GM21786 (cell line): ENCODE results near the gene INAVA.
A peak's percentile ranks its signal among the peaks of the same experiment; 100 is the strongest.

Experiments used
- ATAC-seq: cut with Tn5 transposase; IDR thresholded peaks from one replicate; pipeline ENCODE4 v1.9.1; 2021; ENCODE audit not compliant: unreplicated experiment

Gene INAVA

GRCh38 chr1:200894712-200895442, at the start of gene INAVA:
Gene INAVA, plus strand, starts transcription at chr1:200894900. Its CDS starts 3,501 bp downstream, at chr1:200898401.
- no peak for ATAC-seq

GRCh38 chr1:200845360-200845759, 49.3 kb upstream of the INAVA start:
- ATAC-seq, result no peak

DNA sequence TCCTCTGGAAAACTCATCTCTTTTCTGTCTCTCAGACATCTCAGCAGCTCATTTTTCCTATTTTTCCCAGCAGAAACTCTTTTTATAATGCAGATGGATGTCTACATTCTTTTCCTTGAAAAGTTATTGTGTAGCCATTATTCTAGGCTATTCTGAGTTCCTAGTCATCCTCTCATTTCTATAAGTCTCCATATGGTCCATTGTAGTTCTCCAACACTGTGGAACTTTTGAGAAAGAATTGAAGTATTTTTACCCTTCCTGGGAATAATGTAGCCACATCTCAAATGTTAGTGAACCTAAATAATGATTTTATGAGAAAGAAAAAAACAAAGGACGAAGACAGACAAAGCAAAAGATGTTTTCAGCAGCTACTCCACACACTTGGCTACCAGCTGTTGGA, 48.3 kb upstream of the INAVA start:
- ATAC-seq, result no peak

DNA sequence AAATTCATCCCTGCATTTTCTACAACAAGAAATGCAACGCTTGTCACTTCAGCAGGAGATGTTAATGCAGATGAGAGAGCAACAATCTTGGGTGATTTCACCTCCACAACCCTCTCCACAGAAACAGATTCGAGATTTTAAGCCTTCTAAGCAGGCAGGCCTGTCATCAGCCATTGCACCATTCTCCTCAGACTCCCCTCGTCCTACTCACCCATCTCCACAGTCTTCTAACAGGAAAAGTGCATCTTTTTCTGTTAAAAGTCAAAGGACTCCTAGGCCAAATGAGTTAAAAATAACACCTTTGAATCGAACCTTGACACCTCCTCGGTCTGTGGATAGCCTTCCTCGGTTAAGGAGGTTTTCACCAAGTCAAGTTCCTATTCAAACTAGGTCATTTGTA, 45.3 kb upstream of the INAVA start:
- no peak for ATAC-seq

DNA sequence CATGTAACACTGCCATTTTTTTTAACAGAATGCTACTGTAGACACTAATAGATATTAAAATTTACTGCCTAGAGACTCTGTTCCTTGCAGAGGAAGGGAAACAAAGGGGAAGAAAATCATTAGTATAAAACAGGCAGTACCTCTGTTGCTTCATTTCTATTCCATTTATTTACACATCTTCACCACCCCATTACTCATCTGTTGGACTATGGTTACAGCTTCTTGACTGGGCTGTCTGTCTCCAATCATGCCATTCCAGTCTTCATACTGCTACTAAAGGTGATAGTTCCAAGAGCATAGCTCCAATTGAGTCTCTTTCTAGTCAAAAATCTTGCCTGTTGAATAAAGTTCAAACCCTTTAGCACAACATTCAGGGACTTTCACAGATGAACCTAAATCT, 44.1 kb upstream of the INAVA start:
- no peak for ATAC-seq

DNA sequence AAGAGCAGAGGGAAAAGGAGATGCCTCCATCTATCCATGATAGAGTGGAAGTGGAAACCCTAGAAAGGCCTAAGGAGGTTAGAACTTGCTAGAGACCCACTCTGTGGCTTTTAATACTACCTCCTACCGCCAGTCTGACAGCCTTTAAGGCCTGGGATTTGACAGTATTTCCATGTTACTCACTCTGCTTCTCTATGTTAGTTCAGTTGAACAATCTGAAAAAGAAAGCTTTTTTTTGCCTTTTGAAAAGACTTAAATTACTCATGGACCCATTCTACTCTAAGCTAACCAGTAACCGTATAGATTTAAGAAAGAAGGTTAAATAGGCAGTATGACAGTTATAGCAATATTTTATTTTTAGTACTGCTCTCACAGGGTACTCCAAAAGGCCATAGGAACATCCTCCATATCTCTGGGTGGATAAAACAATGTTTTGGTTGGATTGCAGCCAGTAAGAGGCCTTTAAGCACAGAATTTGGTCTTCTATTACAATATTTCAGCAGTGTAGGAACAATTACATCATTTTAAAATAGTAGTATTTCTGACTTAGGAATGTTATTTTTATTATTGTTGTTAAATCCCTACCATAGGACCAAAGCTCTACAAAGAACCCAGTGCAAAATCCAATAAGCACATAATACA, 37.9 kb upstream of the INAVA start:
- no peak for ATAC-seq

- no peak for ATAC-seq
These were observed 36.9 kb upstream of the INAVA start for GRCh38 chr1:200857804-200858203.

- no peak for ATAC-seq
These were observed 32.6 kb upstream of the INAVA start for GRCh38 chr1:200861937-200862647.

DNA sequence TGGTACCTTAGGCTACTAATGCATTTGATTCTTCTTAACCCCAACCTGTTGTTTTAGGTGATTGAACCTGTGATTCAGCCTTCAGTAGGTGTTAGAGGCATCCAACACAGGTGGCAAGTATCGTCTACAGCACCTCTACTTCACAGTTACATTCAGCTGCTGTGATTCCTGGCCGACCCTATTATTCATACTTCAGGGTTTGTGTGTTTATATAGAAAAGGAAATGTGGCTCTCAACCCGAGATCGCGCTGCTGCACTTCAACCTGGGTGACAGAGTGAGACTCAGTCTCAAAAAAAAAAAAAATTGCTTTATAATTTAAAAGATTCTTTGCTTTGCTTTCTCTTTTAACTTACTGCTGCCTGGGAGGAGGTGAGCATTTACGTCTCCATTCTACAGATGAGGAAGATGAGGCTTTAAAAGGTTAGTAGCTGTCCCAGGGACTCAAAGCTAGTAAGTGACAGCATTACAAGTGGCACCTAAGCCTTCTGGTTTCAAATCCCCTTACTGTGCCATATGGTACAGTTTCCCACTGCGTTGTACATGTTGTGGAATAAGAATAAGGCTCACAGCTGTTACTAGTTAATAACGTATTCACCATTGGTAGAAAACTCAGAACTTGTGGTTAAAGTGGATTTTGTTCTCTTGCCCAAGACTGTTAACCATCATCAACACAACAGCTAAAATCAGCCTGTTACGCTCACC, 31.8 kb upstream of the INAVA start:
- no peak for ATAC-seq

GRCh38 chr1:200866116-200866515, 28.6 kb upstream of the INAVA start:
- no peak for ATAC-seq

DNA sequence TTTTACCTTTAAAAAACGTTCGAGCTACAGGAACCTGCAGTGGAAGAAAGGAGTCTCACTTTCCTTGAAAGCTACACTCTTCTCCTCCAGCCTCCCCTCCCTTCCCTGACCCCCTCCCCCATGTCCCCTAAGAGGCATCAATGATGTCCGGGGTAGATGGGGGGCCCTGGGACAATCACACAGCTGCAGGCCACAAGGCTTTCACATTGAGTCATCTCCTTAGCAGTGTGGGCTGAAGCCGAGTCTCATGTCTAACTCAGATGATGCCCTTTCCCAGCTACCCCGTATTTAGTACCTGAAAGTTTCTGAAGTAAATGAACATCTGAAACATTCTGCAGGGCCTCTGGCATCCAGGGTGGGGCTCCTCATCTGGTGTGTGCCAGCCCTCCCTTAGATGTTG, 28.2 kb upstream of the INAVA start:
- peak; percentile 77 for ATAC-seq

DNA sequence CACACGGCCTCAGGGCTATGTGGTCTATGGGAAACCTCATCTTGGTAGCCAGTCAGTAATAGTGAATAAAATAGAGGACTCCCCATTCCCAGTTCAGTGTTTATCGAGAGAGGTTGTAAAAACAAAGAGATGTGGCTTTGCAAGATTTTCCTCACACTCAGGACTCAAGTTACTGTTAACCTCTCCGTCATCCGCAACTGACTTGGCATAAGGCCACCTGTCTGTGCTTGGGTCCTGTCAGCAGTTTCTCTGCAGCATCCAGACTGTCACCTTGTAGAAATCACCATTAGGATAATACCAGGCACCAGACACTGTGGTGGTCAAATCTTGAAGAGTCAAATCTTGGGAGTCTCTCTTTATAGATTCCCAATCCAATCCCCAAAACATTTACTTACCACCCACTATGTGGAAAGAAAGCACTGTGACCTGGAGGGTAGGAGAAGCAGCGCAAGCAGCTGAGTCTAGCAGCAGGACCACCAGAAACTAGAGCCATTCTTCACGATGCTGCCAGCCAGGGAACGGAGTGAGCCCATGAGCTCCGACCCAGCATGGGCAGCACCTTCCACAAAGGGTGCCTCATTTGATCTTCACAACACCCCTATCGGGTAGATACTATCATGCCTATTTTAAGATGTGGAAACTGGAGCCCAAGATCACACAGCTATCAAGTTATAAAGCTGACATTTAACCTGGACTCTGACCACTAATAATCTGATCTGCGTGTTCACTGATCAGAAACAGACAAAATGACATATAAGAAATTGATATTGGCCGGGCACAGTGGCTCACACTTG, 27.5 kb upstream of the INAVA start:
- ATAC-seq, result peak; percentile 2

DNA sequence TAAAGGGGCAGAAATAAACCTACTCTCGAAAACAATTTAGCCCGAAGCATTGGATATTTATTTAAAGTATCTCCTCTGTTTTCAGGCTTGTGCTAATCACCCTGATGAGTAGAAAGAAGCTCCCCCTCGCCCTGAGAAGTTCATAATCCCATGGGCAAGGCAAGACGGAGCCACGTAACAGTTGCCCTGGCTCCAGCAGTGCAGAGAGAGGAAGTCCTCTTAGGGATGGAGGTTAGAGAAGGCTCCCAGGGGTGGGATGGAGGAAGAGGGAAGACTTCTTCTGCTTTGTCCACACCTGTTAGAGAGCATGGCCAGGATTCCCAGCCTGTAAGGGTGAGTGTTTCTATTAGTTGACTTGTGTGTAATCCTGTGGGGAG, 25.3 kb upstream of the INAVA start:
- ATAC-seq, result no peak

DNA sequence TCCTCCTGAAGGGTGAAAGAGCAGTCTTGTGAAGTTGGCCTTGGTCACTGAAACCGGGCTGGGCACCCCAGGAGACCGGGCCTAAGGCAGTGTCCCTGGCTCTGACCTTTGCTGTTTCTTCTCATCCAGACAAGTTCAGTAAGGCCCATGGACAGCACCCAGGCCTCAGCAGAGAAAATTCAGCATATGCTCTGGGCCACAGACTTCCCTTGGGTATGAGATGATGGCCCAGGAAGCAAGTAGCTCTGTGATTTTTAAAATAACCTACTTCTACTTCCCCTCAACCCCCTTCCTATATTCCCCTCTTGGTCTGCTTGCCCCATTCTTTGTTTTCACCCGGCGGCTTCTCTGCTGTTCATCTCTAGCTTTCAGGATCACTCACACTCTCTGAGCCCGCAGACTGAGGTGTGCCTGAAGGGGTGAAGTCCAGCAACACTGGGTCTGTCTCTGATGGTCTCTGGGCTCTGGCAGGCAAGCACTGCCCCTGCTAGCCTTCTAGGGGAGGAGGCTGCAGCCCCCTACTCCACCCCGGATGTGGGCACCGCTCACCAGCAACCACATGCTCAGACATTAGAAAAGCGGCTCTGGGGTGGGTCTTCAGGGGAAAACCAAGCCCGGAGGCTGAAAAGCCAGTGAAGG, 24.8 kb upstream of the INAVA start:
- peak; percentile 41 for ATAC-seq

DNA sequence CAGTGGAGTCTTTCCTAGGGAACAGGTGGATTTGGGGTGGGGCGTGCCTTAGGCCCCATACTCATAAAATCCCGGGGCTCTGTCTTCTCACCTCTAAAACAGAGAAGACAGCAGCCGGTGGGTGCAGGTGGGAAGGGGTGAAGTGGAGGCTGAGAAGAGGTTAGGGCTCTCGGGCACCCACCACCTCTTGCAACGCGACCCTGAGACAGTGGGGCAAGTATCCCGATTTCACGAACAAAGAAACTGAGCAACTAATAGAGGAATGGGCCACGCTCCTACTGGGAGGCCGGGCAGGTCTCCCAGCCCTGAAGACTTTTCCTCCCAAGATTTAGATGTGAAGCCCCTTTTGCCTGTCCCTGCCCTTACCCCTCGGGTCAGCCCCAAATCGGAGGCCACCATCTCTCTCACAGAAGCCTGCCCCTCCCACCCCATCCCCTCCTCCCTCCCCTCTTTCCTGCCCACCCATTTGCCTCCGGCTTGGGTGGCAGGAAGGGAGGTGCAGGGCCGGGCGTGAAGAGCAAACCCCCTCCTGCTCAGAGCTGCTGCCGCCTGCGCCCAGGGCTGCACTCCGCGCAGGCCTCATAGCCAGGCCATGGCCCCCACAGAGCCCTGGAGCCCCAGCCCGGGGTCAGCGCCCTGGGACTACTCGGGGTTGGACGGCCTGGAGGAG, 22.1 kb upstream of the INAVA start, which contains the start of gene GPR25:
GPR25 (plus strand) TSS at position 536 of the 670 bp plus-strand sequence; CDS start at position 593, 57 bp downstream.
- ATAC-seq, result no peak

GRCh38 chr1:200873116-200873670, 21.5 kb upstream of the INAVA start:
- ATAC-seq, result no peak

DNA sequence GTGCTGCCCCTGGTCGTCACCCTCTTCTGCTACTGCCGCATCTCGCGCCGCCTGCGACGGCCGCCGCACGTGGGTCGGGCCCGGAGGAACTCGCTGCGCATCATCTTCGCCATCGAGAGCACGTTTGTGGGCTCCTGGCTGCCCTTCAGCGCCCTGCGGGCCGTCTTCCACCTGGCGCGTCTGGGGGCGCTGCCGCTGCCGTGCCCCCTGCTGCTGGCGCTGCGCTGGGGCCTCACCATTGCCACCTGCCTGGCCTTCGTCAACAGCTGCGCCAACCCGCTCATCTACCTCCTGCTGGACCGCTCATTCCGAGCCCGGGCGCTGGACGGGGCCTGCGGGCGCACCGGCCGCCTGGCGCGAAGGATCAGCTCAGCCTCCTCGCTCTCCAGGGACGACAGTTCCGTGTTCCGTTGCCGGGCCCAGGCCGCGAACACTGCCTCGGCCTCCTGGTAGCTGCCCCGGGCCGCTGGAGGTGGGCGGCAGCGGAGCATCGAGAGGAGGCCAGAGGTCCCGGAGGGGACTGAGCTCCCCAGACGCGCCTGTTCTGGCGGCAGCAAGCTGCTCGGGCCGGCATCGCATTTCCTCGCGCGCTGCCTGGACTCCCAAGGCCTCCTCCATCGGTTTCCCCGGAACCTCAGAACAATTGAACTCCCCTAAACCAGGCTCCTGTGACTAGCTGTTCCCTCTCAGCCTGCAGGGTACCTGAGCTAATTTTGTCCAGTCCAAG, 20.9 kb upstream of the INAVA start:
- no peak for ATAC-seq

- no peak for ATAC-seq
These were observed 20.0 kb upstream of the INAVA start for GRCh38 chr1:200874694-200875093.

DNA sequence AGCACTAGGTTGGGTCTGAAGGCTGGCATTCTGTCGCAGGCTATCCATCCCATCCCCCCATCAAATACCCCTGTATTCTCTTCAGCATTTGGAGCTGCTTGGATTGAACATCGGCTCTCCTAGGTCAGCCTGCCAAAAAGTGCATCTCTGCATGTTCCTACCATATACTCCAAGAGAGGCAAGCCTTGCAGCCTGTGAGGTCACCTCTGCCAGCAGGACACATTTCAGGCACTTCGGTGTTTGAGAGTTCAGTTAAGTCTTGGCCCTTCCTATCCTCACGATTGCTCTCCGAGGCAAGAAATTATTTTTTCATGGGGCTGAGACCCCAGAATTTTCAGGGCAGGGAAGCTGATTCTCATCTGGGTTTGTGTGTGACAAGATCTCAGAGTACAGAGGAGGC, 19.3 kb upstream of the INAVA start:
- ATAC-seq, result no peak
